ENCODE measurements around the gene C5orf15. TPM values are rescaled to one million over a fixed set of nuclear protein-coding genes. Genes with fewer than 3 reads are reported as not detected.

C5orf15 gene
- total RNA-seq, 1 donor from 2014 or later = 120 TPM

GRCh38 chr5:133950821-133951612 lies 17.4 kb downstream of the C5orf15 start:
- no peak for DNase-seq (ENCODE audit: low spot score)
- Mint-ChIP-seq H3K36me3 (peaks cover 9% of the 10 kb centered on the region), H3K9me3 (no peaks in the 10 kb centered on the region), H3K4me3 (no peak overlapping the region), H3K27me3 (ENCODE audit: insufficient read depth, low read depth) (peaks cover 6% of the 10 kb centered on the region), H3K27ac (no peak overlapping the region), H3K4me1 (peaks cover 5% of the 10 kb centered on the region)
- Histone ChIP-seq H3K27me3 (no peaks in the 10 kb centered on the region), H3K27ac (no peak overlapping the region), H3K79me2 (ENCODE audit: low read depth) (no peaks in the 10 kb centered on the region), H4K20me1 (ENCODE audit: low read depth) (no peaks in the 10 kb centered on the region), H3K9ac (no peak overlapping the region), H3K4me3 (no peak overlapping the region), H3K36me3 (no peaks in the 10 kb centered on the region), H3K4me2 (no peak overlapping the region), H3K4me1 (no peaks in the 10 kb centered on the region), H2AFZ (replicated peaks) (no peak overlapping the region), H3F3A (ENCODE audit: low read depth) (peaks cover 6% of the 10 kb centered on the region), H3K9me3 (ENCODE audit: low read depth) (no peaks in the 10 kb centered on the region)
- no peak for TF ChIP-seq EZH2phosphoT487 (IDR thresholded peaks at IDR 0.05)
- TF ChIP-seq, protein P1, sequence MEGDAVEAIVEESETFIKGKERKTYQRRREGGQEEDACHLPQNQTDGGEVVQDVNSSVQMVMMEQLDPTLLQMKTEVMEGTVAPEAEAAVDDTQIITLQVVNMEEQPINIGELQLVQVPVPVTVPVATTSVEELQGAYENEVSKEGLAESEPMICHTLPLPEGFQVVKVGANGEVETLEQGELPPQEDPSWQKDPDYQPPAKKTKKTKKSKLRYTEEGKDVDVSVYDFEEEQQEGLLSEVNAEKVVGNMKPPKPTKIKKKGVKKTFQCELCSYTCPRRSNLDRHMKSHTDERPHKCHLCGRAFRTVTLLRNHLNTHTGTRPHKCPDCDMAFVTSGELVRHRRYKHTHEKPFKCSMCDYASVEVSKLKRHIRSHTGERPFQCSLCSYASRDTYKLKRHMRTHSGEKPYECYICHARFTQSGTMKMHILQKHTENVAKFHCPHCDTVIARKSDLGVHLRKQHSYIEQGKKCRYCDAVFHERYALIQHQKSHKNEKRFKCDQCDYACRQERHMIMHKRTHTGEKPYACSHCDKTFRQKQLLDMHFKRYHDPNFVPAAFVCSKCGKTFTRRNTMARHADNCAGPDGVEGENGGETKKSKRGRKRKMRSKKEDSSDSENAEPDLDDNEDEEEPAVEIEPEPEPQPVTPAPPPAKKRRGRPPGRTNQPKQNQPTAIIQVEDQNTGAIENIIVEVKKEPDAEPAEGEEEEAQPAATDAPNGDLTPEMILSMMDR (IDR thresholded peaks at IDR 0.05) = no peak
- no peak for TF ChIP-seq EZH2 (IDR thresholded peaks at IDR 0.05)

GRCh38 chr5:133948721-133949120 lies 19.7 kb downstream of the C5orf15 start:
- Histone ChIP-seq H3K9me3 (ENCODE audit: low read depth) (no peaks in the 10 kb centered on the region), H3K4me3 (no peak overlapping the region), H3K9ac (no peak overlapping the region), H3K27ac (no peak overlapping the region), H4K20me1 (ENCODE audit: low read depth) (no peaks in the 10 kb centered on the region), H3K27me3 (no peaks in the 10 kb centered on the region), H3K36me3 (no peaks in the 10 kb centered on the region), H2AFZ (replicated peaks) (no peak overlapping the region), H3K4me1 (no peaks in the 10 kb centered on the region), H3K4me2 (no peak overlapping the region), H3K79me2 (ENCODE audit: low read depth) (no peaks in the 10 kb centered on the region), H3F3A (ENCODE audit: low read depth) (peaks cover 5% of the 10 kb centered on the region)
- DNase-seq (ENCODE audit: low spot score) = no peak
- Mint-ChIP-seq H3K27ac (no peak overlapping the region), H3K4me3 (no peak overlapping the region), H3K4me1 (peaks cover 5% of the 10 kb centered on the region), H3K9me3 (no peaks in the 10 kb centered on the region), H3K36me3 (peaks cover 2% of the 10 kb centered on the region), H3K27me3 (ENCODE audit: insufficient read depth, low read depth) (peaks cover 6% of the 10 kb centered on the region)
- TF ChIP-seq EZH2 (IDR thresholded peaks at IDR 0.05) = no peak
- TF ChIP-seq, protein P1 (IDR thresholded peaks at IDR 0.05) = no peak

DNA sequence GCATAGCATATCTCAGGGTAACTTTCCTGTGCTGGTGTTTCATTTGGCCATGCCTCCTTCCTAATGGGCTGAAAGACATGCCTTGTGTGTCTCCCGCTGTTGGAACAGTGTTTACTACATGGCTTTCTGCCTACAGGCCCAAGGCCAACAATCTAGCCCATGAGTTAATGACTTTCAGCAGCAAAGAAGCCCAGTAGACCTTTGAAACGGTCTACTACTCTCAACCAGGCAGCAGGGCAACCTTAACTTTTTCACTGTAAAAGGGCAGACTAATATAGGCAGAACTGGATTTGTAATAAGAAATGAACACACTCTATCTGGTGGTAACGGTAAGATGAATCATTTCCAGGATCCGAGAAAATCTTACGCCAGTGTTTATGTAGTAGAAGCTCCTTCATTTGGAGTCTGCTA lies 21.0 kb downstream of the C5orf15 start:
- Mint-ChIP-seq H3K27me3 (ENCODE audit: insufficient read depth, low read depth) (peaks cover 6% of the 10 kb centered on the region), H3K27ac (no peak overlapping the region), H3K36me3 (no peaks in the 10 kb centered on the region), H3K4me1 (no peaks in the 10 kb centered on the region), H3K9me3 (no peaks in the 10 kb centered on the region), H3K4me3 (no peak overlapping the region)
- no peak overlapping the region for H2AFZ ChIP-seq (replicated peaks)
- H3K4me1 ChIP-seq = no peaks in the 10 kb centered on the region
- H3K4me2 ChIP-seq = no peak overlapping the region
- H3K27ac ChIP-seq = no peak overlapping the region
- DNase-seq (ENCODE audit: low spot score) = no peak
- H3F3A ChIP-seq (ENCODE audit: low read depth) = no peaks in the 10 kb centered on the region
- TF ChIP-seq EZH2 (IDR thresholded peaks at IDR 0.05) (no peak), EZH2phosphoT487 (IDR thresholded peaks at IDR 0.05) (no peak)
- TF ChIP-seq, protein P1 (IDR thresholded peaks at IDR 0.05) = no peak
- no peak overlapping the region for H3K4me3 ChIP-seq
- no peaks in the 10 kb centered on the region for H3K27me3 ChIP-seq
- no peaks in the 10 kb centered on the region for H3K36me3 ChIP-seq
- H3K79me2 ChIP-seq (ENCODE audit: low read depth) = no peaks in the 10 kb centered on the region
- H4K20me1 ChIP-seq (ENCODE audit: low read depth) = no peaks in the 10 kb centered on the region
- no peaks in the 10 kb centered on the region for H3K9me3 ChIP-seq (ENCODE audit: low read depth)
- no peak overlapping the region for H3K9ac ChIP-seq
